Suprapubic skin (tissue), 4 donors: Measurements from ENCODE around the gene FERMT2. TPM values are rescaled to one million over a fixed set of nuclear protein-coding genes. Genes with fewer than 3 reads are reported as not detected.

Source experiments
- DNase-seq, 2 donors: peaks; one replicate each; pipeline ENCODE4 v3.0.0-alpha.2; 2019; ENCODE audit warnings: low spot score in 2 of 2
- H3K27ac ChIP-seq: fragments of 200-600 bp; sonication (generic); one replicate; pipeline ENCODE4 v1.5.1; 2019
- H3K27me3 ChIP-seq: fragments of 200-600 bp; sonication (generic); one replicate; pipeline ENCODE4 v1.5.1; 2019
- H3K36me3 ChIP-seq: fragments of 200-600 bp; sonication (generic); one replicate; pipeline ENCODE4 v1.5.1; 2019
- H3K4me1 ChIP-seq: fragments of 200-600 bp; sonication (generic); one replicate; pipeline ENCODE4 v1.5.1; 2019
- H3K4me3 ChIP-seq: fragments of 200-600 bp; sonication (generic); one replicate; pipeline ENCODE4 v1.5.1; 2019; ENCODE audit warnings: mild to moderate bottlenecking
- H3K9me3 ChIP-seq: fragments of 200-600 bp; sonication (generic); one replicate; pipeline ENCODE4 v1.5.1; 2019
- EP300 ChIP-seq: sonication (generic); formaldehyde crosslinking; IDR thresholded peaks from one replicate; pipeline ENCODE4 v1.6.1; 2017; ENCODE audit warnings: antibody characterized with exemption
- POLR2A ChIP-seq, 2 donors: fragments of 450-650 bp; IDR thresholded peaks; one replicate each; pipeline ENCODE4 v1.6.1; 2017; ENCODE audit warnings: antibody characterized with exemption in 2 of 2, mild to moderate bottlenecking in 2 of 2, moderate library complexity in 2 of 2
- POLR2AphosphoS5 ChIP-seq, 3 donors: sonication (generic); formaldehyde crosslinking; IDR thresholded peaks; one replicate each; pipeline ENCODE4 v1.6.1; 2017; ENCODE audit warnings: antibody characterized with exemption in 3 of 3
- WGBS: methylation state at CpG from one replicate; pipeline ENCODE4 v1.1.5; 2018; 5-methylcytosine and 5-hydroxymethylcytosine counted together
- total RNA-seq, 4 donors: library from RNA; depleted of rRNA; stranded (reverse); fragments of >200 nt; gene quantifications; one replicate each; pipeline ENCODE4 v1.1.0, GENCODE V29; 2016
- TF ChIP-seq, protein P1 (sequence below), 2 donors: fragments of 200-600 bp in 1 of 2; fragments of 450-650 bp in 1 of 2; sonication (generic) in 1 of 2; IDR thresholded peaks; one replicate each; pipeline ENCODE4 v1.5.1; 2016 to 2019; ENCODE audit warnings: antibody characterized with exemption in 2 of 2, mild to moderate bottlenecking in 1 of 2, moderate library complexity in 1 of 2

FERMT2 gene
- total RNA-seq, 4 donors from 2014 or later: 9.1 to 17.7 (median 15.1) TPM

GRCh38 chr14:52846591-52846990, 104.3 kb downstream of the FERMT2 start:
- Histone ChIP-seq H3K4me3 (no peak overlapping the region), H3K27ac (no peak overlapping the region), H3K36me3 (no peaks in the 10 kb centered on the region), H3K9me3 (no peaks in the 10 kb centered on the region), H3K4me1 (peaks cover 10% of the 10 kb centered on the region), H3K27me3 (no peaks in the 10 kb centered on the region)
- no peak for DNase-seq
- 71% methylated on average over 5 of the region's 5 CpGs for WGBS
- TF ChIP-seq, protein P1, sequence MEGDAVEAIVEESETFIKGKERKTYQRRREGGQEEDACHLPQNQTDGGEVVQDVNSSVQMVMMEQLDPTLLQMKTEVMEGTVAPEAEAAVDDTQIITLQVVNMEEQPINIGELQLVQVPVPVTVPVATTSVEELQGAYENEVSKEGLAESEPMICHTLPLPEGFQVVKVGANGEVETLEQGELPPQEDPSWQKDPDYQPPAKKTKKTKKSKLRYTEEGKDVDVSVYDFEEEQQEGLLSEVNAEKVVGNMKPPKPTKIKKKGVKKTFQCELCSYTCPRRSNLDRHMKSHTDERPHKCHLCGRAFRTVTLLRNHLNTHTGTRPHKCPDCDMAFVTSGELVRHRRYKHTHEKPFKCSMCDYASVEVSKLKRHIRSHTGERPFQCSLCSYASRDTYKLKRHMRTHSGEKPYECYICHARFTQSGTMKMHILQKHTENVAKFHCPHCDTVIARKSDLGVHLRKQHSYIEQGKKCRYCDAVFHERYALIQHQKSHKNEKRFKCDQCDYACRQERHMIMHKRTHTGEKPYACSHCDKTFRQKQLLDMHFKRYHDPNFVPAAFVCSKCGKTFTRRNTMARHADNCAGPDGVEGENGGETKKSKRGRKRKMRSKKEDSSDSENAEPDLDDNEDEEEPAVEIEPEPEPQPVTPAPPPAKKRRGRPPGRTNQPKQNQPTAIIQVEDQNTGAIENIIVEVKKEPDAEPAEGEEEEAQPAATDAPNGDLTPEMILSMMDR (IDR thresholded peaks at IDR 0.05): no peak
- TF ChIP-seq POLR2A (IDR thresholded peaks at IDR 0.05): no peak
- no peak for TF ChIP-seq EP300
- TF ChIP-seq POLR2AphosphoS5 (IDR thresholded peaks at IDR 0.05): no peak

DNA sequence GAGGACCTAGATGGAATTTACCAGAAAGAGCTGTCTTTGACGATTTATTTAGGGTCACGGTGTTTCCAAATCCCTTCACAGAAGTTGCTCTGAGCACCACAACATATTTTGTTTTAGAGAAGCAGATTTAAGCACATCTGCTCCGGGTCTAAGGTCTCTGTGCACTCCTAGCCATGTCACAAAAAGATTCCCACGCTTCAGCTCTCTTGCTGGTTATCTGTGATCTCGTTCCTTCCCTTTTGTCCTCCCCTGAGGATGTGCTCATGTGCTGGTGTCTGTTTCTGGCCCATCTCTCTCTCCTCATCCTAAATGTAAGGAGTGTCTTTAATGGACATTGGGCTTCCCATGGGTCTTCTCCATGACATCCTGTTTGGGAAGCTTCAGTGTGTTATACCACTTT, 105.8 kb downstream of the FERMT2 start:
- Histone ChIP-seq H3K27me3 (no peaks in the 10 kb centered on the region), H3K4me3 (no peak overlapping the region), H3K27ac (peak overlapping the region; percentile 30), H3K36me3 (no peaks in the 10 kb centered on the region), H3K4me1 (peaks cover 12% of the 10 kb centered on the region), H3K9me3 (no peaks in the 10 kb centered on the region)
- TF ChIP-seq POLR2A (IDR thresholded peaks at IDR 0.05): no peak
- TF ChIP-seq EP300: no peak
- TF ChIP-seq POLR2AphosphoS5 (IDR thresholded peaks at IDR 0.05): no peak
- TF ChIP-seq, protein P1 (IDR thresholded peaks at IDR 0.05): no peak
- 77% methylated on average over 5 of the region's 5 CpGs for WGBS
- DNase-seq: no peak

- WGBS: 34% methylated on average over 6 of the region's 6 CpGs
- no peaks in the 10 kb centered on the region for H3K9me3 ChIP-seq
- H3K4me3 ChIP-seq: no peak overlapping the region
Measured at GRCh38 chr14:52844262-52845060, 106.4 kb downstream of the FERMT2 start.

GRCh38 chr14:52840877-52841276, 110.0 kb downstream of the FERMT2 start:
- 64% methylated on average over 3 of the region's 3 CpGs for WGBS

More at GRCh38 chr14:52844262-52845060, 106.4 kb downstream of the FERMT2 start:
- peaks cover 12% of the 10 kb centered on the region for H3K4me1 ChIP-seq
- H3K27me3 ChIP-seq: no peaks in the 10 kb centered on the region
- no peak for DNase-seq
- TF ChIP-seq EP300 (no peak), POLR2A (IDR thresholded peaks at IDR 0.05) (no peak), POLR2AphosphoS5 (IDR thresholded peaks at IDR 0.05) (no peak)
- TF ChIP-seq, protein P1 (IDR thresholded peaks at IDR 0.05): no peak
- H3K27ac ChIP-seq: peak overlapping the region; percentile 30
- H3K36me3 ChIP-seq: no peaks in the 10 kb centered on the region

DNA sequence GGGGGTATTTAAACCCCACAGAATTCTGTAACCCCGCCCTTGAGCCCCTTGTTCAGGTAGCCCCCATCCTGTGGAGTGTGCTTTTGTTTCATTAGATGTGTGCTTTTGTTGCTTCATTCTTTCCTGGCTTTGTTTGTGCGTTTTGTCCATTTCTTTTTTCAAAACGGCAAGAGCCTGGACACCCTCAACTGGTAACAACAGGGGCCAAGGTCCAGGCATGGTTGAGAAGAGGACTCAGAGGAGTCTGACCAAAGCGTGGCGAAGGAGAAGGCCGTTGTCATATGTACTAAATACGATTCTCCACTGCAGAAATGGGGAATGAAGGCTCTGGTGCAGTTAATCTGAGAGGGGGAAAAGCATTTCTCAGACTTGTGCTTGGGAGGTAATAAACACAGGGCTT, 113.4 kb downstream of the FERMT2 start:
- H3K27me3 ChIP-seq: no peaks in the 10 kb centered on the region
- no peaks in the 10 kb centered on the region for H3K36me3 ChIP-seq
- no peak for TF ChIP-seq POLR2A (IDR thresholded peaks at IDR 0.05)
- no peak for TF ChIP-seq POLR2AphosphoS5 (IDR thresholded peaks at IDR 0.05)
- TF ChIP-seq, protein P1 (IDR thresholded peaks at IDR 0.05): no peak
- TF ChIP-seq EP300: no peak
- no peak for DNase-seq
- peaks cover 7% of the 10 kb centered on the region for H3K4me1 ChIP-seq
- no peak overlapping the region for H3K4me3 ChIP-seq
- 93% methylated on average over 7 of the region's 7 CpGs for WGBS
- no peak overlapping the region for H3K27ac ChIP-seq
- no peaks in the 10 kb centered on the region for H3K9me3 ChIP-seq

More at GRCh38 chr14:52840877-52841276, 110.0 kb downstream of the FERMT2 start:
- TF ChIP-seq, protein P1 (IDR thresholded peaks at IDR 0.05): no peak
- no peak for TF ChIP-seq EP300
- no peak for TF ChIP-seq POLR2AphosphoS5 (IDR thresholded peaks at IDR 0.05)
- no peak for TF ChIP-seq POLR2A (IDR thresholded peaks at IDR 0.05)
- no peaks in the 10 kb centered on the region for H3K9me3 ChIP-seq
- H3K36me3 ChIP-seq: no peaks in the 10 kb centered on the region
- no peak overlapping the region for H3K4me3 ChIP-seq
- DNase-seq: no peak
- H3K4me1 ChIP-seq: peaks cover 12% of the 10 kb centered on the region
- no peak overlapping the region for H3K27ac ChIP-seq
- H3K27me3 ChIP-seq: no peaks in the 10 kb centered on the region
